GM12878 (cell line): ENCODE data around the gene SLMAP. TPM values are rescaled to one million over a fixed set of nuclear protein-coding genes. Genes with fewer than 3 reads are reported as not detected.

Source experiments
- ATAC-seq: fragments of 200-7000 bp; cut with Tn5 transposase; 3 replicates; pipeline ENCODE4 v1.9.1; 2020; ENCODE audit warnings: mild to moderate bottlenecking, moderate library complexity
- BruUV-seq: library from RNA; stranded (reverse); fragments of 400-500 nt; replicated peaks from 2 replicates; lab custom pipeline; 2021; lab: Mats Ljungman, UMichigan
- CTCF ChIA-PET: fragments of 300-600 bp; sonication (Branson Sonifier 250); formaldehyde crosslinking; extraction: SDS; loops from one replicate; lab custom pipeline; 2021; ENCODE audit warnings: inconsistent platforms; lab: Yijun Ruan, JAX
- POLR2A ChIA-PET: fragments of 350-600 bp; formaldehyde crosslinking; extraction: SDS; loops from one replicate; lab custom pipeline; 2021; ENCODE audit warnings: inconsistent platforms; lab: Charles Lee
- RAD21 ChIA-PET: fragments of 300-600 bp; sonication (Branson Sonifier 250); formaldehyde crosslinking; loops from one replicate; lab custom pipeline; 2023; ENCODE audit warnings: antibody characterized with exemption; ENCODE audit not compliant: unreplicated experiment; lab: Charles Lee
- SMC1A ChIA-PET: fragments of 300-600 bp; sonication (Branson Sonifier 250); formaldehyde crosslinking; loops from one replicate; lab custom pipeline; 2023; ENCODE audit not compliant: unreplicated experiment, uncharacterized antibody; lab: Charles Lee
- DNase-seq: peaks from one replicate; pipeline ENCODE4 v3.0.0-alpha.2; 2011; ENCODE audit warnings: low read depth, low spot score
- FAIRE-seq: peaks from 3 replicates; lab custom pipeline; 2011; peaks lifted over from hg19 to GRCh38; lab: Jason Lieb, UNC
- H2AFZ ChIP-seq: 2 replicates; pipeline ENCODE4 v1.6.0; 2011; ENCODE audit warnings: low read depth, low read length, control low read depth; ENCODE audit not compliant: control insufficient read depth
- H3K27ac ChIP-seq: 2 replicates; pipeline ENCODE4 v1.5.1; 2011; ENCODE audit warnings: control low read depth; ENCODE audit not compliant: control insufficient read depth, insufficient read depth
- H3K27me3 ChIP-seq, 2 experiments: replicated peaks in 1 of 2; 2 replicates each; pipeline versions ENCODE4 v1.6.0 to v1.6.1; 2011; ENCODE audit warnings: low read length in 1 of 2; ENCODE audit not compliant: control insufficient read depth in 2 of 2, insufficient read depth in 2 of 2
- H3K36me3 ChIP-seq, 2 experiments: 2 replicates each; pipeline ENCODE4 v1.5.1; 2011; ENCODE audit warnings: low read length in 1 of 2; ENCODE audit not compliant: control insufficient read depth in 2 of 2, insufficient read depth in 2 of 2
- H3K4me1 ChIP-seq: 2 replicates; pipeline ENCODE4 v1.6.1; 2011; ENCODE audit warnings: mild to moderate bottlenecking, low read length, moderate library complexity, mixed read lengths; ENCODE audit not compliant: control insufficient read depth, insufficient read depth
- H3K4me2 ChIP-seq: 2 replicates; pipeline ENCODE4 v1.6.0; 2011; ENCODE audit warnings: control low read depth; ENCODE audit not compliant: control insufficient read depth, insufficient read depth
- H3K4me3 ChIP-seq: fragments of 200-600 bp; sonication (generic); 2 replicates; pipeline ENCODE4 v1.5.1; 2016
- H3K79me2 ChIP-seq: 2 replicates; pipeline ENCODE4 v1.6.0; 2011; ENCODE audit warnings: low read length; ENCODE audit not compliant: control insufficient read depth, insufficient read depth
- H3K9ac ChIP-seq: 2 replicates; pipeline ENCODE4 v1.8.0; 2011; ENCODE audit warnings: low read length, control low read depth, mixed read lengths; ENCODE audit not compliant: control insufficient read depth, insufficient read depth
- H3K9me3 ChIP-seq: replicated peaks from 3 replicates; pipeline ENCODE4 v1.5.1; 2011; ENCODE audit warnings: mild to moderate bottlenecking, low read length; ENCODE audit not compliant: control insufficient read depth, insufficient read depth
- H4K20me1 ChIP-seq: 2 replicates; pipeline ENCODE4 v1.6.0; 2011; ENCODE audit not compliant: control insufficient read depth, insufficient read depth
- BACH1 ChIP-seq: fragments of 450-650 bp; IDR thresholded peaks from 2 replicates; pipeline ENCODE4 v1.6.1; 2017; ENCODE audit warnings: mild to moderate bottlenecking, borderline replicate concordance
- CHD4 ChIP-seq: fragments of 200-600 bp; sonication (generic); IDR thresholded peaks from 2 replicates; pipeline ENCODE4 v1.6.1; 2016; ENCODE audit warnings: mild to moderate bottlenecking
- CREM ChIP-seq: IDR thresholded peaks from 2 replicates; pipeline ENCODE4 v1.6.1; 2014; ENCODE audit warnings: antibody characterized with exemption, low read depth
- RBBP5 ChIP-seq: fragments of 200-600 bp; sonication (generic); conservative IDR thresholded peaks from 2 replicates; pipeline ENCODE4 v1.6.1; 2016
- SUPT20H ChIP-seq: IDR thresholded peaks from 2 replicates; pipeline ENCODE4 v1.6.1; 2011; ENCODE audit warnings: low read depth, mild to moderate bottlenecking, low read length, moderate library complexity, borderline replicate concordance; ENCODE audit not compliant: control insufficient read depth
- WGBS: methylation state at CpG from one replicate; pipeline ENCODE4 v1.1.6; 2016; ENCODE audit warnings: low lambda C conversion rate; ENCODE audit not compliant: insufficient replicate concordance, insufficient coverage; ENCODE audit errors: missing lambda C conversion rate; 5-methylcytosine and 5-hydroxymethylcytosine counted together
- in situ Hi-C: fragments of 300-500 bp; cut with MboI; formaldehyde crosslinking; loops from 9 replicates; pipeline ENCODE4 v1.14.3; 2018; ENCODE audit warnings: mixed read lengths
- intact Hi-C: fragments of 100-400 bp; cut with micrococcal nuclease; formaldehyde crosslinking; loops from one replicate; pipeline ENCODE4 v1.14.2; 2022; ENCODE audit not compliant: unreplicated experiment
- polyA plus RNA-seq, 11 experiments: library from polyadenylated mRNA; depleted of rRNA in 4 of 11; unstranded in 6 of 11; stranded (reverse) in 5 of 11; fragments of >200 nt; fragmentation: Nextera tagmentation in 4 of 11; fragmentation: Illumina TruSeq in 1 of 11; extraction: Ambion mirVana in 4 of 11; extraction: Trizol in 1 of 11; gene quantifications; 1 replicate in 1 of 11; 2 replicates in 10 of 11; pipeline versions ENCODE4 v1.2.1 to v1.2.3, GENCODE V29; 2011 to 2016; ENCODE audit warnings: inconsistent platforms in 2 of 11, missing spikeins in 2 of 11, low read depth in 1 of 11
- total RNA-seq, 4 experiments: library from RNA; depleted of rRNA in 3 of 4; stranded (reverse); fragments of >200 nt in 3 of 4; fragmentation: Illumina TruSeq in 1 of 4; extraction: Trizol in 1 of 4; gene quantifications; 2 replicates each; pipeline versions ENCODE4 v1.2.1 to v1.2.3, GENCODE V29; 2013 to 2021
- TF ChIP-seq, protein P1 (sequence below): IDR thresholded peaks from 2 replicates; pipeline ENCODE4 v1.6.1; 2012; ENCODE audit warnings: mild to moderate bottlenecking, low read depth, low read length
- TF ChIP-seq, protein P2 (sequence below): fragments of 450-650 bp; formaldehyde crosslinking; IDR thresholded peaks from 2 replicates; pipeline ENCODE4 v1.5.0; 2022; ENCODE audit warnings: mild to moderate bottlenecking, missing genetic modification characterization
- TF ChIP-seq, protein P3 (sequence below): fragments of 450-650 bp; IDR thresholded peaks from 2 replicates; pipeline ENCODE4 v1.6.1; 2016; ENCODE audit warnings: mild to moderate bottlenecking
- TF ChIP-seq, protein P4 (sequence below): fragments of 450-650 bp; IDR thresholded peaks from 2 replicates; pipeline ENCODE4 v1.6.1; 2017; ENCODE audit warnings: low read depth, mild to moderate bottlenecking, moderate library complexity
- TF ChIP-seq, protein P5 (sequence below): fragments of 450-650 bp; IDR thresholded peaks from 2 replicates; pipeline ENCODE4 v1.6.1; 2017; ENCODE audit warnings: mild to moderate bottlenecking, moderate library complexity

SLMAP gene
- total and polyA plus RNA-seq, 10 of the 15 experiments (the other 5 are each of a cell fraction or from before 2014, with no cell fraction given) = 8.3 to 43.8 (median 26.4) TPM

DNA sequence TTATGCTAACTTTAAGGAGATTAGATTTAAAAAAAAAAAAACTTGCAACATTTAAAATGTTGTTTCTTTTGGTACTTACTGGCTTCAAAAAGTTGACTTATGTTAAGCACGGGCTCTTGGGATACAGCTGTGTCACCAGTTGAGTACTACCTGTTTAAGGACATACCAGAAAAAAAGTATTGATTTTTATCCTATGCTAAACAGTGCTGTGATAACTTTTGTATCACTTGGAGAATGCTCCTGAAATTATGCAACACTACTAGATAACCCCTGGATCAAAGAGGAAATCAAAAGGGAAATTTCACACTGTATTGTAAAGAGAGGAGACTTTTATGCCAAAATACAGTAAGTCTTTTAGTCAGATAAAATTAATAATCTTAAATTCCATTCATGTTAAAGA, 77.7 kb downstream of the SLMAP start:
- intact Hi-C loops (no loop called here), in situ Hi-C loops (no loop called here)
- Histone ChIP-seq H3K9me3 (no peaks in the 10 kb centered on the region), H3K4me1 (no peaks in the 10 kb centered on the region), H3K36me3 (peaks cover 1 to 6% of the 10 kb centered on the region in 2 experiments), H3K4me3 (no peak overlapping the region), H3K27me3 (no peaks in the 10 kb centered on the region), H4K20me1 (no peaks in the 10 kb centered on the region), H3K4me2 (no peak overlapping the region), H2AFZ (no peak overlapping the region), H3K79me2 (no peaks in the 10 kb centered on the region), H3K9ac (no peak overlapping the region), H3K27ac (no peak overlapping the region)
- ChIA-PET CTCF (interaction anchor here (0.7 kb wide), 2 partner anchors 655 to 1456 kb away, joined by 3 read pairs; no protein-coding TSS in a partner anchor), SMC1A (interaction anchor here (0.6 kb wide), 1 partner anchor 52 kb away, joined by 3 read pairs; no protein-coding TSS in a partner anchor), POLR2A (no interaction called here), RAD21 (no interaction called here)
- DNase-seq (no peak), FAIRE-seq (no peak), ATAC-seq (no peak)
- 96% methylated on average over 1 of the region's 1 CpG for WGBS
- BruUV-seq = no TSS peak
- TF ChIP-seq, protein P1, sequence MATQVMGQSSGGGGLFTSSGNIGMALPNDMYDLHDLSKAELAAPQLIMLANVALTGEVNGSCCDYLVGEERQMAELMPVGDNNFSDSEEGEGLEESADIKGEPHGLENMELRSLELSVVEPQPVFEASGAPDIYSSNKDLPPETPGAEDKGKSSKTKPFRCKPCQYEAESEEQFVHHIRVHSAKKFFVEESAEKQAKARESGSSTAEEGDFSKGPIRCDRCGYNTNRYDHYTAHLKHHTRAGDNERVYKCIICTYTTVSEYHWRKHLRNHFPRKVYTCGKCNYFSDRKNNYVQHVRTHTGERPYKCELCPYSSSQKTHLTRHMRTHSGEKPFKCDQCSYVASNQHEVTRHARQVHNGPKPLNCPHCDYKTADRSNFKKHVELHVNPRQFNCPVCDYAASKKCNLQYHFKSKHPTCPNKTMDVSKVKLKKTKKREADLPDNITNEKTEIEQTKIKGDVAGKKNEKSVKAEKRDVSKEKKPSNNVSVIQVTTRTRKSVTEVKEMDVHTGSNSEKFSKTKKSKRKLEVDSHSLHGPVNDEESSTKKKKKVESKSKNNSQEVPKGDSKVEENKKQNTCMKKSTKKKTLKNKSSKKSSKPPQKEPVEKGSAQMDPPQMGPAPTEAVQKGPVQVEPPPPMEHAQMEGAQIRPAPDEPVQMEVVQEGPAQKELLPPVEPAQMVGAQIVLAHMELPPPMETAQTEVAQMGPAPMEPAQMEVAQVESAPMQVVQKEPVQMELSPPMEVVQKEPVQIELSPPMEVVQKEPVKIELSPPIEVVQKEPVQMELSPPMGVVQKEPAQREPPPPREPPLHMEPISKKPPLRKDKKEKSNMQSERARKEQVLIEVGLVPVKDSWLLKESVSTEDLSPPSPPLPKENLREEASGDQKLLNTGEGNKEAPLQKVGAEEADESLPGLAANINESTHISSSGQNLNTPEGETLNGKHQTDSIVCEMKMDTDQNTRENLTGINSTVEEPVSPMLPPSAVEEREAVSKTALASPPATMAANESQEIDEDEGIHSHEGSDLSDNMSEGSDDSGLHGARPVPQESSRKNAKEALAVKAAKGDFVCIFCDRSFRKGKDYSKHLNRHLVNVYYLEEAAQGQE = no peak
- TF ChIP-seq RBBP5 (no peak), CHD4 (no peak), CREM (no peak), SUPT20H (no peak), BACH1 (no peak)
- TF ChIP-seq, protein P2, sequence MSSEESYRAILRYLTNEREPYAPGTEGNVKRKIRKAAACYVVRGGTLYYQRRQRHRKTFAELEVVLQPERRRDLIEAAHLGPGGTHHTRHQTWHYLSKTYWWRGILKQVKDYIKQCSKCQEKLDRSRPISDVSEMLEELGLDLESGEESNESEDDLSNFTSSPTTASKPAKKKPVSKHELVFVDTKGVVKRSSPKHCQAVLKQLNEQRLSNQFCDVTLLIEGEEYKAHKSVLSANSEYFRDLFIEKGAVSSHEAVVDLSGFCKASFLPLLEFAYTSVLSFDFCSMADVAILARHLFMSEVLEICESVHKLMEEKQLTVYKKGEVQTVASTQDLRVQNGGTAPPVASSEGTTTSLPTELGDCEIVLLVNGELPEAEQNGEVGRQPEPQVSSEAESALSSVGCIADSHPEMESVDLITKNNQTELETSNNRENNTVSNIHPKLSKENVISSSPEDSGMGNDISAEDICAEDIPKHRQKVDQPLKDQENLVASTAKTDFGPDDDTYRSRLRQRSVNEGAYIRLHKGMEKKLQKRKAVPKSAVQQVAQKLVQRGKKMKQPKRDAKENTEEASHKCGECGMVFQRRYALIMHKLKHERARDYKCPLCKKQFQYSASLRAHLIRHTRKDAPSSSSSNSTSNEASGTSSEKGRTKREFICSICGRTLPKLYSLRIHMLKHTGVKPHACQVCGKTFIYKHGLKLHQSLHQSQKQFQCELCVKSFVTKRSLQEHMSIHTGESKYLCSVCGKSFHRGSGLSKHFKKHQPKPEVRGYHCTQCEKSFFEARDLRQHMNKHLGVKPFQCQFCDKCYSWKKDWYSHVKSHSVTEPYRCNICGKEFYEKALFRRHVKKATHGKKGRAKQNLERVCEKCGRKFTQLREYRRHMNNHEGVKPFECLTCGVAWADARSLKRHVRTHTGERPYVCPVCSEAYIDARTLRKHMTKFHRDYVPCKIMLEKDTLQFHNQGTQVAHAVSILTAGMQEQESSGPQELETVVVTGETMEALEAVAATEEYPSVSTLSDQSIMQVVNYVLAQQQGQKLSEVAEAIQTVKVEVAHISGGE (CRISPR knock-in tag) = no peak
- TF ChIP-seq, protein P3, sequence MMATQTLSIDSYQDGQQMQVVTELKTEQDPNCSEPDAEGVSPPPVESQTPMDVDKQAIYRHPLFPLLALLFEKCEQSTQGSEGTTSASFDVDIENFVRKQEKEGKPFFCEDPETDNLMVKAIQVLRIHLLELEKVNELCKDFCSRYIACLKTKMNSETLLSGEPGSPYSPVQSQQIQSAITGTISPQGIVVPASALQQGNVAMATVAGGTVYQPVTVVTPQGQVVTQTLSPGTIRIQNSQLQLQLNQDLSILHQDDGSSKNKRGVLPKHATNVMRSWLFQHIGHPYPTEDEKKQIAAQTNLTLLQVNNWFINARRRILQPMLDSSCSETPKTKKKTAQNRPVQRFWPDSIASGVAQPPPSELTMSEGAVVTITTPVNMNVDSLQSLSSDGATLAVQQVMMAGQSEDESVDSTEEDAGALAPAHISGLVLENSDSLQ = no peak
- TF ChIP-seq, protein P4, sequence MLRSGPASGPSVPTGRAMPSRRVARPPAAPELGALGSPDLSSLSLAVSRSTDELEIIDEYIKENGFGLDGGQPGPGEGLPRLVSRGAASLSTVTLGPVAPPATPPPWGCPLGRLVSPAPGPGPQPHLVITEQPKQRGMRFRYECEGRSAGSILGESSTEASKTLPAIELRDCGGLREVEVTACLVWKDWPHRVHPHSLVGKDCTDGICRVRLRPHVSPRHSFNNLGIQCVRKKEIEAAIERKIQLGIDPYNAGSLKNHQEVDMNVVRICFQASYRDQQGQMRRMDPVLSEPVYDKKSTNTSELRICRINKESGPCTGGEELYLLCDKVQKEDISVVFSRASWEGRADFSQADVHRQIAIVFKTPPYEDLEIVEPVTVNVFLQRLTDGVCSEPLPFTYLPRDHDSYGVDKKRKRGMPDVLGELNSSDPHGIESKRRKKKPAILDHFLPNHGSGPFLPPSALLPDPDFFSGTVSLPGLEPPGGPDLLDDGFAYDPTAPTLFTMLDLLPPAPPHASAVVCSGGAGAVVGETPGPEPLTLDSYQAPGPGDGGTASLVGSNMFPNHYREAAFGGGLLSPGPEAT = no peak
- TF ChIP-seq, protein P5, sequence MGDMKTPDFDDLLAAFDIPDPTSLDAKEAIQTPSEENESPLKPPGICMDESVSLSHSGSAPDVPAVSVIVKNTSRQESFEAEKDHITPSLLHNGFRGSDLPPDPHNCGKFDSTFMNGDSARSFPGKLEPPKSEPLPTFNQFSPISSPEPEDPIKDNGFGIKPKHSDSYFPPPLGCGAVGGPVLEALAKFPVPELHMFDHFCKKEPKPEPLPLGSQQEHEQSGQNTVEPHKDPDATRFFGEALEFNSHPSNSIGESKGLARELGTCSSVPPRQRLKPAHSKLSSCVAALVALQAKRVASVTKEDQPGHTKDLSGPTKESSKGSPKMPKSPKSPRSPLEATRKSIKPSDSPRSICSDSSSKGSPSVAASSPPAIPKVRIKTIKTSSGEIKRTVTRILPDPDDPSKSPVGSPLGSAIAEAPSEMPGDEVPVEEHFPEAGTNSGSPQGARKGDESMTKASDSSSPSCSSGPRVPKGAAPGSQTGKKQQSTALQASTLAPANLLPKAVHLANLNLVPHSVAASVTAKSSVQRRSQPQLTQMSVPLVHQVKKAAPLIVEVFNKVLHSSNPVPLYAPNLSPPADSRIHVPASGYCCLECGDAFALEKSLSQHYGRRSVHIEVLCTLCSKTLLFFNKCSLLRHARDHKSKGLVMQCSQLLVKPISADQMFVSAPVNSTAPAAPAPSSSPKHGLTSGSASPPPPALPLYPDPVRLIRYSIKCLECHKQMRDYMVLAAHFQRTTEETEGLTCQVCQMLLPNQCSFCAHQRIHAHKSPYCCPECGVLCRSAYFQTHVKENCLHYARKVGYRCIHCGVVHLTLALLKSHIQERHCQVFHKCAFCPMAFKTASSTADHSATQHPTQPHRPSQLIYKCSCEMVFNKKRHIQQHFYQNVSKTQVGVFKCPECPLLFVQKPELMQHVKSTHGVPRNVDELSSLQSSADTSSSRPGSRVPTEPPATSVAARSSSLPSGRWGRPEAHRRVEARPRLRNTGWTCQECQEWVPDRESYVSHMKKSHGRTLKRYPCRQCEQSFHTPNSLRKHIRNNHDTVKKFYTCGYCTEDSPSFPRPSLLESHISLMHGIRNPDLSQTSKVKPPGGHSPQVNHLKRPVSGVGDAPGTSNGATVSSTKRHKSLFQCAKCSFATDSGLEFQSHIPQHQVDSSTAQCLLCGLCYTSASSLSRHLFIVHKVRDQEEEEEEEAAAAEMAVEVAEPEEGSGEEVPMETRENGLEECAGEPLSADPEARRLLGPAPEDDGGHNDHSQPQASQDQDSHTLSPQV = no peak
